PC-3 (cell line): ENCODE results near the gene RAB40C. TPM values are rescaled to one million over a fixed set of nuclear protein-coding genes. Genes with fewer than 3 reads are reported as not detected.
A peak's percentile ranks its signal among the peaks of the same experiment; 100 is the strongest.

Experiments used
- ATAC-seq: fragments of 200-7000 bp; cut with Tn5 transposase; 2 replicates; pipeline ENCODE4 v1.9.1; 2020; ENCODE audit warnings: mild to moderate bottlenecking, moderate library complexity
- BruUV-seq: library from RNA; stranded (reverse); fragments of 400-500 nt; replicated peaks from 2 replicates; lab custom pipeline; 2021; lab: Mats Ljungman, UMichigan
- CTCF ChIA-PET: fragments of 300-600 bp; sonication (Branson Sonifier 250); formaldehyde crosslinking; loops from one replicate; lab custom pipeline; 2022; ENCODE audit warnings: antibody characterized with exemption; lab: Charles Lee
- POLR2A ChIA-PET: fragments of 300-600 bp; sonication (Branson Sonifier 250); formaldehyde crosslinking; loops from one replicate; lab custom pipeline; 2022; ENCODE audit warnings: antibody characterized with exemption; ENCODE audit not compliant: unreplicated experiment; lab: Charles Lee
- DNase-seq: peaks from one replicate; pipeline ENCODE4 v3.0.0-alpha.2; 2015
- H2AFZ ChIP-seq: fragments of 300-600 bp; sonication (generic); 2 replicates; pipeline ENCODE4 v1.6.0; 2016; ENCODE audit warnings: antibody characterized with exemption, low read length
- H3F3A ChIP-seq: fragments of 300-600 bp; sonication (generic); one replicate; pipeline ENCODE4 v1.6.0; 2017; ENCODE audit warnings: antibody characterized with exemption, low read length, control low read depth, mild to moderate bottlenecking; ENCODE audit not compliant: unreplicated experiment
- H3K27ac ChIP-seq: fragments of 300-600 bp; sonication (generic); 2 replicates; pipeline ENCODE4 v1.5.1; 2016; ENCODE audit warnings: mild to moderate bottlenecking, low read length
- H3K27me3 ChIP-seq: fragments of 300-600 bp; sonication (generic); 2 replicates; pipeline ENCODE4 v1.6.1; 2016; ENCODE audit warnings: low read length, mixed read lengths
- H3K36me3 ChIP-seq: fragments of 300-600 bp; sonication (generic); 2 replicates; pipeline ENCODE4 v1.6.1; 2016; ENCODE audit warnings: low read depth, mixed run types, low read length, mixed read lengths
- H3K4me1 ChIP-seq: fragments of 300-600 bp; sonication (generic); 2 replicates; pipeline ENCODE4 v1.5.1; 2016; ENCODE audit warnings: low read length; ENCODE audit not compliant: insufficient read depth
- H3K4me2 ChIP-seq: fragments of 300-600 bp; sonication (generic); 2 replicates; pipeline ENCODE4 v1.6.0; 2016; ENCODE audit warnings: low read length
- H3K4me3 ChIP-seq: fragments of 300-600 bp; sonication (generic); 2 replicates; pipeline ENCODE4 v1.5.1; 2016; ENCODE audit warnings: mild to moderate bottlenecking, low read length, mixed read lengths
- H3K79me2 ChIP-seq: fragments of 300-600 bp; sonication (generic); 2 replicates; pipeline ENCODE4 v1.6.1; 2017; ENCODE audit warnings: low read length, mixed read lengths
- H3K9ac ChIP-seq: fragments of 300-600 bp; sonication (generic); 2 replicates; pipeline ENCODE4 v1.6.0; 2016; ENCODE audit warnings: mild to moderate bottlenecking, low read length
- H3K9me2 ChIP-seq: fragments of 300-600 bp; sonication (generic); replicated peaks from 2 replicates; pipeline ENCODE4 v1.6.1; 2016; ENCODE audit warnings: mixed run types, low read length, mixed read lengths
- H3K9me3 ChIP-seq: fragments of 300-600 bp; sonication (generic); 2 replicates; pipeline ENCODE4 v1.6.1; 2016; ENCODE audit warnings: low read length, mixed read lengths
- H4K20me1 ChIP-seq: fragments of 300-600 bp; sonication (generic); 2 replicates; pipeline ENCODE4 v1.6.1; 2016; ENCODE audit warnings: low read length, mixed read lengths
- CTCF ChIP-seq: fragments of 300-600 bp; sonication (generic); conservative IDR thresholded peaks from 2 replicates; pipeline ENCODE4 v1.5.1; 2017; ENCODE audit warnings: antibody characterized with exemption, low read depth, mild to moderate bottlenecking, low read length
- EZH2 ChIP-seq: fragments of 300-600 bp; sonication (generic); IDR thresholded peaks from one replicate; pipeline ENCODE4 v1.6.1; 2017; ENCODE audit warnings: antibody characterized with exemption, mild to moderate bottlenecking, low read length; ENCODE audit not compliant: unreplicated experiment
- EZH2phosphoT487 ChIP-seq: fragments of 300-600 bp; sonication (generic); IDR thresholded peaks from 2 replicates; pipeline ENCODE4 v1.6.1; 2018; ENCODE audit warnings: mild to moderate bottlenecking, antibody characterized with exemption, low read length, borderline replicate concordance
- intact Hi-C: fragments of 100-400 bp; cut with micrococcal nuclease; formaldehyde crosslinking; loops from 2 replicates; pipeline ENCODE4 v1.9.0; 2023
- total RNA-seq: library from RNA; depleted of rRNA; stranded (reverse); fragments of >200 nt; gene quantifications from 2 replicates; pipeline ENCODE4 v1.2.3, GENCODE V29; 2014

Gene RAB40C
- total RNA-seq, 1 experiment from 2014 or later, result 19.5 TPM

GRCh38 chr16:658679-659571, 69.1 kb downstream of the RAB40C start:
- intact Hi-C loops, result no loop called here
- Histone ChIP-seq H3K27ac (no peak overlapping the region), H3K9me3 (no peaks in the 10 kb centered on the region), H3K79me2 (no peaks in the 10 kb centered on the region), H3K4me2 (no peak overlapping the region), H3K9ac (no peak overlapping the region), H3K4me1 (peaks cover 5% of the 10 kb centered on the region), H3K27me3 (no peaks in the 10 kb centered on the region), H2AFZ (no peak overlapping the region), H3K36me3 (no peaks in the 10 kb centered on the region), H3F3A (no peaks in the 10 kb centered on the region), H3K9me2 (no peaks in the 10 kb centered on the region), H4K20me1 (no peaks in the 10 kb centered on the region), H3K4me3 (no peak overlapping the region)
- TF ChIP-seq EZH2phosphoT487 (no peak), EZH2 (no peak), CTCF (peak; percentile 38)
- POLR2A ChIA-PET, result no interaction called here
- DNase-seq, result no peak
- BruUV-seq, result no TSS peak
- ATAC-seq, result no peak
- CTCF ChIA-PET, result no interaction called here

- CTCF ChIA-PET, result no interaction called here
- no peak overlapping the region for H3K27ac ChIP-seq
- no peaks in the 10 kb centered on the region for H3K9me3 ChIP-seq
- POLR2A ChIA-PET, result no interaction called here
- TF ChIP-seq EZH2phosphoT487 (no peak), EZH2 (no peak), CTCF (no peak)
- DNase-seq (no peak), ATAC-seq (no peak)
- H3K4me1 ChIP-seq, result peaks cover 5% of the 10 kb centered on the region
- no TSS peak for BruUV-seq
- H3K4me2 ChIP-seq, result no peak overlapping the region
- H3K79me2 ChIP-seq, result no peaks in the 10 kb centered on the region
- no peaks in the 10 kb centered on the region for H3K9me2 ChIP-seq
- no peaks in the 10 kb centered on the region for H3F3A ChIP-seq
- no peaks in the 10 kb centered on the region for H4K20me1 ChIP-seq
- no peak overlapping the region for H3K9ac ChIP-seq
- intact Hi-C loops, result no loop called here
- H3K4me3 ChIP-seq, result no peak overlapping the region
- H2AFZ ChIP-seq, result no peak overlapping the region
- H3K27me3 ChIP-seq, result no peaks in the 10 kb centered on the region
- H3K36me3 ChIP-seq, result no peaks in the 10 kb centered on the region
Observed at GRCh38 chr16:659618-660017, 69.8 kb downstream of the RAB40C start.

GRCh38 chr16:660132-660458, 70.2 kb downstream of the RAB40C start:
- H3K27ac ChIP-seq, result no peak overlapping the region
- no peaks in the 10 kb centered on the region for H3K27me3 ChIP-seq
- H3K4me3 ChIP-seq, result no peak overlapping the region
- H3F3A ChIP-seq, result no peaks in the 10 kb centered on the region
- ChIA-PET POLR2A (no interaction called here), CTCF (no interaction called here)
- no peak overlapping the region for H3K9ac ChIP-seq
- intact Hi-C loops, result no loop called here
- H4K20me1 ChIP-seq, result no peaks in the 10 kb centered on the region
- no peaks in the 10 kb centered on the region for H3K9me2 ChIP-seq
- H3K4me2 ChIP-seq, result no peak overlapping the region
- peaks cover 5% of the 10 kb centered on the region for H3K4me1 ChIP-seq
- H3K79me2 ChIP-seq, result no peaks in the 10 kb centered on the region
- no peak overlapping the region for H2AFZ ChIP-seq
- TF ChIP-seq CTCF, result no peak
- no peak for TF ChIP-seq EZH2phosphoT487
- no peak for TF ChIP-seq EZH2
- no peaks in the 10 kb centered on the region for H3K36me3 ChIP-seq
- ATAC-seq (no peak), DNase-seq (no peak)
- no TSS peak for BruUV-seq
- no peaks in the 10 kb centered on the region for H3K9me3 ChIP-seq
